Measurements from ENCODE around the gene ZMAT5.

ZMAT5 gene

DNA sequence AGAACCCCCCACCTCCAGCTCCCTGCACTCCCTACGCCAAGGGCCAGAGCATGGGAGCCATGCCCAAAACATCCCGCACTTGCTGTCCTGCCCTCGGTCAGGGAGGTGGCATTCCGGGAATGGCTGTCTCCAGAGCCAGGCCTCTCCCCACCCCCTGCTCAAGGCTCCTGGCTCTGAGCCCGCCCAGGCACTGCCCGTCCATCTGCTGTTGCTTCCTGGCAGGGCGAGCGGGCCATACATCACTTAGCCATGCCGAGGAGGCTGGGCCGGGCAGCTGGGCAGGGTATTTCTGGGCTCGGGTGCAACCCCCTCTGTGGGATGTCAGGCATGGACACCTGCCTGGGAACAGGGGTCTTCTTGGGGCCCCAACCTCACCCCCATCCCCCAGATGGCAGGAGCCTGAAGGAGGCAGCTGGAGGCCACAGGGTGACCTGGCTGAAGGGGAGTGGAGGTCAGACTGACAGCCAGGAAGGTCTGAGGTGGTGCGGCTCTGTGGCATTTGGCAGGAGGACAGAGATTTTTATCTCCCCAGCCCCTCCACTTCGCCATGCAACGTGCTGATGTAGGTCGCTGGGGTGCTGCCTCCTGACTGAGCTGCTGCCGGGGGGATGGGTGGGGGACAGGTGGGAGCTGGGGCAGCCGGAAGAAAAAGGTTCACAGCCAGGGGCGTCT, 55.7 kb downstream of the ZMAT5 start:
- TF ChIP-seq, protein P1, sequence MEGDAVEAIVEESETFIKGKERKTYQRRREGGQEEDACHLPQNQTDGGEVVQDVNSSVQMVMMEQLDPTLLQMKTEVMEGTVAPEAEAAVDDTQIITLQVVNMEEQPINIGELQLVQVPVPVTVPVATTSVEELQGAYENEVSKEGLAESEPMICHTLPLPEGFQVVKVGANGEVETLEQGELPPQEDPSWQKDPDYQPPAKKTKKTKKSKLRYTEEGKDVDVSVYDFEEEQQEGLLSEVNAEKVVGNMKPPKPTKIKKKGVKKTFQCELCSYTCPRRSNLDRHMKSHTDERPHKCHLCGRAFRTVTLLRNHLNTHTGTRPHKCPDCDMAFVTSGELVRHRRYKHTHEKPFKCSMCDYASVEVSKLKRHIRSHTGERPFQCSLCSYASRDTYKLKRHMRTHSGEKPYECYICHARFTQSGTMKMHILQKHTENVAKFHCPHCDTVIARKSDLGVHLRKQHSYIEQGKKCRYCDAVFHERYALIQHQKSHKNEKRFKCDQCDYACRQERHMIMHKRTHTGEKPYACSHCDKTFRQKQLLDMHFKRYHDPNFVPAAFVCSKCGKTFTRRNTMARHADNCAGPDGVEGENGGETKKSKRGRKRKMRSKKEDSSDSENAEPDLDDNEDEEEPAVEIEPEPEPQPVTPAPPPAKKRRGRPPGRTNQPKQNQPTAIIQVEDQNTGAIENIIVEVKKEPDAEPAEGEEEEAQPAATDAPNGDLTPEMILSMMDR (IDR thresholded peaks at IDR 0.05), result no peak
- Histone ChIP-seq H3K27ac (no peak overlapping the region), H3K4me3 (no peak overlapping the region)
- DNase-seq (ENCODE audit: low spot score), result no peak

DNA sequence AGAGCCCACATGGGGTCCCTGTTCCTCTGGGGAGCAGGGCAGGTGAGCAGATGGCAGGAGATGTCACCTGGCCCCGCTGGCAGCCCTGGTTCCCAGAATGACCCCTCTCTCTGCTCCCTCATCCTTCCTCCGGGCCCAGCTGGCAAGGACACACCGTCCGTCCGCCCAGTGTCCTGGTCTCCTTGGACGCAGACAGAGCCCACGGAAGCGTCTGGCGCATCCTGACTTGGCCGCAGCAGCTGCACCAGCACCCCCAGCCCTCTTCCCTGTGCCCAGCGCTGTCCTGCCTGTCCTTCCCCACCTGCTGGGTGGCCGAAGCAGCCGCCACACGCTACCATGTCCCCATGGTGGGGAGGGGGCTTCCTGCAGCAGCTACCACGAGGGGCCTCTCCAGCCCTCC, 56.6 kb downstream of the ZMAT5 start:
- no peak overlapping the region for H3K27ac ChIP-seq
- no peak overlapping the region for H3K4me3 ChIP-seq
- TF ChIP-seq, protein P1 (IDR thresholded peaks at IDR 0.05), result no peak
- DNase-seq (ENCODE audit: low spot score), result no peak

DNA sequence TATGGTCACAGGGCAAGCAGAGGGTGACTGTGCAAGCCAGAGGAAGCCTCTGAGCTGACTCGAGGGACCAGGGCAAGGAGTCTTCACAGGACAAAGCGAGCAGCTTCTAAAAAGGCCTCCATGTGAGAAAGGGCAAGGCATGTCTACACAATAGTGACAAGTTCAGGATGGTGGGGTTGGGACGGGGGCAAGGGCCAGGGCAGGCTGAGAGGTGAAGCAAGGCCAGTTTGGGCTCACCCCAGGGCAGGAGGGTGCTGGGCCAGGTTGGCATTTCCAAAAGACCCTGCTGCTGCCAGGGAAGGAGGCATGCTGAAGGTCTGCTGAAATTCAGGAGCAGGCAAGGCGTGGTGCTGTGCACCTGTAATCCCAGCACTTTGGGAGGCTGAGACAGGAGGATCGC, 59.3 kb downstream of the ZMAT5 start:
- Histone ChIP-seq H3K27ac (no peak overlapping the region), H3K4me3 (no peak overlapping the region)
- DNase-seq (ENCODE audit: low spot score), result no peak
- TF ChIP-seq, protein P1 (IDR thresholded peaks at IDR 0.05), result no peak

DNA sequence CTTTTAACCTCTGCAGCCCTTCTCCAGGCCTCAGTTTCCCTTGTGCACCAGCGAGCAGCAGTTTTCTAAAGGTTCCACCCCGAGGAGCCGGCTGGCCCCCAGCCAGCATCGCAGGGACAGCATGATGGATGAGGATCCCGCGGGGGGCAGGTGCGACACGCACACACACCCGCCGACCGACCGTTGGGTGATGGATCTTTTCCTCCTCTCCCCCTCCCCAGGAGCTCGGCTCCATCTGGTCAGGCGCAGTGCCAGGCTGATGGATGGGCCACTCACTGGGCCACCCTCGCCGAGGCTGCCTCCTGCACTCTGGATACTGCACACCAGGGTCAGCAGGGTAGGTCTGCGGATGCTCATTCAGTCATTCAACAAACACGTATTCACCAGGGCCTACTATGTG, 59.8 kb downstream of the ZMAT5 start:
- no peak for DNase-seq (ENCODE audit: low spot score)
- H3K27ac ChIP-seq, result no peak overlapping the region
- no peak overlapping the region for H3K4me3 ChIP-seq

DNA sequence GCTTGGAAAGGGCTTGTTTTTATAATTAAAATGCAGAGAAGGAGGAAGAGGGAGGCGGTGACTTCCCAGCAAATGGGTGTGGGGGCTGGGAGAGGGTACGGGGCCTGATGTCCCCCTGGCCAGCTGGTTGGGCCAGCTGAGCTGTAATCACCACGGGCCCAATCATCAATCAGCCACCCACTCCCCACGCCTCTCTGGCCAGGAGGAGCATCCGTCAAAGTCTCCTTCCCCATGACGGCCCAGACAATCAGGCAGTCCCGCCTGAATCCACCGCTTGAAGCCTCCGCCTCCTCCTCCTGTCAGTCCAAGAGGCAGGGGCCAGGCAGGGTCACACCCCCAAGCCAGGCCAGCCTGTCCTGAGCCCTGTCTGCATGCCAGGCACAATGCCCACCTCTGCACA, 60.3 kb downstream of the ZMAT5 start:
- H3K27ac ChIP-seq, result no peak overlapping the region
- TF ChIP-seq, protein P1 (IDR thresholded peaks at IDR 0.05), result no peak
- H3K4me3 ChIP-seq, result no peak overlapping the region
- no peak for DNase-seq (ENCODE audit: low spot score)

More for the DNA sequence above, 59.8 kb downstream of the ZMAT5 start:
- TF ChIP-seq, protein P1 (IDR thresholded peaks at IDR 0.05), result no peak

DNA sequence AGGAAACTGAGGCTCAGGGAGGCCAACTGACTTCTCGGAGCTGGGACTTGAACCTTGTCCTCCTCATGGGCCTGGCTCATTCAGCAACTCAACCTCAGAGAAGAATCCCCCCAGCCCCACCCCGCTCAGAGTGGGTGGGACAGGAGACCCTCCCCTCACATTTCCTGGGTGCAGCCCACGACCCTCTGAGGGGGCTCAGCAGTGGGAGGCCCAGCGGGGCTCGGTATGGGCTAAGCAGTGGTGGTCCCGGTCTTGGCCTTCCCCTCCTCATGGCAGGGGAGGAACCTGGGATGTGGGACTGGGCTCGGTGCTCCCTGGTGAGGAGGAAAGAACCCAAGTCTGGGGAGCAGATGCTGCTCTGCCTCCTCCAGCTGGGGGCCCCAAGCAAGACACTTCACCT, 61.2 kb downstream of the ZMAT5 start:
- DNase-seq (ENCODE audit: low spot score), result no peak
- Histone ChIP-seq H3K4me3 (no peak overlapping the region), H3K27ac (no peak overlapping the region)
- TF ChIP-seq, protein P1 (IDR thresholded peaks at IDR 0.05), result no peak

DNA sequence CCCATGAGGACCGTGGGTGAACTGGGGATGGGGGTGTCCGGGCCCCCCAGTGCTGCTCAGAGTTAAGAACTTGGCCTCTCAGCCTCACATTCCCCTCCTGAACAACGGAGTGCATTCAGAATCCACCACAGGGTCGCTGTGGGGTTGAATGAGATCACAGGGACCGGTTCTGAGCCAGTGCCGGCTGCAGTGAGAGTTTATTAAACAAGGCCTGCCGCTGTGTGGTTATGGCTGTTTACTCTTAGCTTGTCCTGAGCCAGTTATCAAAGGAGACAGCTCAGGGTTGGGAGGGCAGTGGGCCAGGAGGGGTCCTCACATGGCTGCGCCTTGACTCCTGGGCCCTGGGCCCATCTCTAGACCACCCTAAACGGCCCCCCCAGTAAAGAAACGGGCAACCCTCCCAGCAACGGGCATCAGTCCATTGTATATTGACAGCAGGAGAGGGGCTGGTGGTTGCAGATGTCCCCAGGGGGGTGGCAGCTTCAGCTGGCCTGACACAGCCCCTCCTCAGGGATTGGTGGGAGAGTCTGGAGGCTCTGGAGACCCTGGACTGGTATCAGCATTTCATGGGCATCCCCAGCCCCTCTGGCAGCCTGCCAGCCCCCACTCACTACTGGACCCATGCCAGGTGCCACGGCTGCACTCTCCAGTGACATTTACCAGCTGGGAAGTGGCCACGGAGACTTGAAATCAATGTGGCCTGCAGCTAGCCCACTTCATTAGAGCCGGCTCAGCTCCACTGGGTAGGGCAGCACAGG, 62.1 kb downstream of the ZMAT5 start:
- Histone ChIP-seq H3K27ac (peak overlapping the region in 1 of 2 donors; percentile 24), H3K4me3 (no peak overlapping the region)
- DNase-seq (ENCODE audit: low spot score), result no peak
- TF ChIP-seq, protein P1 (IDR thresholded peaks at IDR 0.05), result no peak
